HG03060 (cell line): ENCODE results near the gene OSBPL10.
A peak's percentile ranks its signal among the peaks of the same experiment; 100 is the strongest.

ENCODE experiments used
- ATAC-seq: cut with Tn5 transposase; IDR thresholded peaks from one replicate; pipeline ENCODE4 v1.9.1; 2021; ENCODE audit warnings: low read depth, moderate number of reproducible peaks; ENCODE audit not compliant: unreplicated experiment

Gene OSBPL10

GRCh38 chr3:31960793-31961431, 20.1 kb downstream of the OSBPL10 start:
- ATAC-seq, result no peak

DNA sequence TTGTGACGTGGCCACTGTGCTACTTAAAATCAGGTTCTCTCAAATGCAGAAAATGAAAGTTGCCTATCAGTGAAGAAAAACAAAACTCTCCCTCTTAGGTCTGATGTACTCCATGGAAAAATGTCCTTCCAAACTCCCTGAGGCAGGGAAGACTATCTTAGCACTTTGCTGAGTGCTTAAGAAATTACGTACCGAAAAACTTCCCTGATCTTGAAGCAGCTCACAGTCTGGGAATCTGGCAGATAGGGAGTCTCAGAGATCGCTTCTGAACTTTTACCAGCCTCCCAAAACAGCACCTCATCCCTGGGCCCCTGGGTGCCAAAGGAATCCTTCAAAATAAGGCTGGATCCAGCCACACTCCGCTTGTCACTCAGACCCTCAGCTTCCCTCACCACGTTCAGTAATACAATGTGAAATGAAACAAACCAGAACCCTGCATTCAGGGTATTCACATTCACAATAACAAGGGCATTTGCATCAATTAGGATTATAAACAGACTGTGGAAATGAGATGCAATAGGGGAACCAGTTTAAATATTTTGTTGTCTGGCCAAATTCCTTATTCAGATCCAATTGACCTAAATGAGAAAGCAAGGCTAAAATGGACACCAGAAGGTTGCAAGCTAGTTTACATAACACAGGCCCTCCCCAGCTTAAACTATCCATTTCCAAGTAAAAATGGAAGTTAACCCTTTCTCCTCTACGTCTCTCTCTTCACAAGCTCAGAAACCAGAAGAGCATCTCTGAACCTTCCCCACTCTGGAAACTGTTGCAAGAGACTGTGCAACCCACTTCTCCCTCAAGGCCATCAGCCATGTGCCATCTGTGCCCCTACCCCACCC, 20.9 kb downstream of the OSBPL10 start:
- no peak for ATAC-seq

DNA sequence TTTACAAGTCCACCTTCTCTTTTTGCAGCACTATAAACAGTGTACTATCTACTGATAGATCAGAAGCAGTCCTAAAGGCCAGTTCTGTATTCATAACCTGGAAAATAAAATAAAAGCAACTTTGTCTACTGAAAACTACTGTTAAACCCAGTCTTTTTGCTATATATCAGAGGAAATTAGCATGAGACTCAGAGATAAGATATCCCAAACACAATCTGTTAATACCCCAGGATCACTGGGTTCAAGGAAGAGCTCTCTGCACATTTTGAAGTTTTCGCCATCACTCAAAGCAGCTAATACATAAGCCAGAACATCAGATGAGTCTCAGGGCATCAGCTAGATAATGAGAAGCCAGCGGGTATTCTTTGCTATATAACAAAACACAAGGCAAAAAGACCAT, 21.8 kb downstream of the OSBPL10 start:
- ATAC-seq, result no peak

DNA sequence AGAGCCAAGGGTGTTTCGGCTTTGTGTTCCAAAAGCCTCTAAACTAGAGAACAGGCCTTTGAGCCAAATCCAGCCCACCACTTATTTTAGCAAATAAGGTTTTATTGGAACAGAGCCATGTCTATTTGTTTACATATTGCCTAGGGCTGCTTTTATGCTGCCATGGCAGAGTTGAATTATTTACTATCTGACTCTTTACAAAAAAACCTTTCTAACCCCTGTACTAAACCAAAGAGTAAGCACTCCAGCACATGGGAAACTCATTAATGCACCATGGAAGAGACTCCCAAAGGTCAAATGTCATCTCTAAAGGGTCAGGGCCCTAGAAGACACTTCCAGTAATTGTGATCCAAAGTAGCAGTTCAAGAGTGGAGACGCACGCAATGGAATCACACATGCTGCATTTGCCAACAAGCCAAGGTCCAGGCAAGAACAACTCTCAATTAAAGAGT, 22.3 kb downstream of the OSBPL10 start:
- no peak for ATAC-seq

DNA sequence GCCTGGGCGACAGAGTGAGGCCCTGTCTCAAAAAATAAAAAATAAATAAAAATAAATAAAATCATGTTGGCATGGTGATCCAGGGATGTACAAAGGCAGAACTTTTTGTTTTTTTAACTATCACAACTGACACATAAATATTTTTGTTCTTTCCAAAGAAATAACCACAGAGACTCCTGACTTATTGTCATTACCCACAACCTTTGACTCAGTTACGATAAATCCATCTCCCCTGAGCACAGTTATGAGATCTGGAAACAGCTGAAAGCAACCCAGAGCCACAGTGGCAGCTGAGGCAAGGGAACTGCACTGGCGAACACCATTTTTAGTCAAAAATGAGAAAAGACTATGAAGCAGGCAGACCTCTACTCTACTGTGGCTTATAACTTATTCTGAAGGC, 24.0 kb downstream of the OSBPL10 start:
- no peak for ATAC-seq

DNA sequence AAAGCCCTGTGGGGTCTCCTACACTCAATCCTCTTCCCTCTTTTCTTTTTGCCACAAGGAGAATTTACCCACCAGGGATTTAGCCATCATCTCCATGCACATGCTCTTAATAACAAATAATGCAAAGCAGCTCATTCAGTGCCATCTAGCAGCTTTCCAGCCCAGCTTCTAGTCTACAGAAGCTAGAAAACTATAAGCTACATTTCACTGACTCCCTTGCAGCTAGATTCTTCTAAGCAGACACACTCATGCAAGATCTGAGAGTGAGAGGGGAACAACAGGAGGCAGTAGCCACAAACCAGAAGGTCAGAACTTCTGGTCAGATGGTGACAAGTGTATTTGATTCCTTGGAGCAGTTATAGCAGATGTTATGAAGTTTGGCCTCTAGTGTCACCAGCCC, 25.5 kb downstream of the OSBPL10 start:
- no peak for ATAC-seq

GRCh38 chr3:31953636-31954035, 27.4 kb downstream of the OSBPL10 start:
- no peak for ATAC-seq

DNA sequence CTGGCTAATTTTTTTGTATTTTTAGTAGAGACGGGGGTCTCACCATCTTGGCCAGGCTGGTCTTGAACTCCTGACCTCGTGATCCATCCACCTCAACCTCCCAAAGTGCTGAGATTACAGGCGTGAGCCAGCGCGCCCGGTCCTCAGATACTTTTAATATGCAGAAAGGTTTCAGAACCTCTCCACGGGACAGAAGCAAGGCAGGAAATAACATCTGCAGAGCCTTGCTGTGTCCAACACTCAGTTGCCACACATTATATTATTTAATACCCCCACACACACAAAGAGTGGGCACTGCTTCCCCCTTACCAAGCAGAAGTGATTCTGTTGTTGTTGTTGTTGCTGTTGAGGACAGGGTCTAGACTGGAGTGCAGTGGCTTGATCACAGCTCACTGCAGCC, 28.0 kb downstream of the OSBPL10 start:
- no peak for ATAC-seq

DNA sequence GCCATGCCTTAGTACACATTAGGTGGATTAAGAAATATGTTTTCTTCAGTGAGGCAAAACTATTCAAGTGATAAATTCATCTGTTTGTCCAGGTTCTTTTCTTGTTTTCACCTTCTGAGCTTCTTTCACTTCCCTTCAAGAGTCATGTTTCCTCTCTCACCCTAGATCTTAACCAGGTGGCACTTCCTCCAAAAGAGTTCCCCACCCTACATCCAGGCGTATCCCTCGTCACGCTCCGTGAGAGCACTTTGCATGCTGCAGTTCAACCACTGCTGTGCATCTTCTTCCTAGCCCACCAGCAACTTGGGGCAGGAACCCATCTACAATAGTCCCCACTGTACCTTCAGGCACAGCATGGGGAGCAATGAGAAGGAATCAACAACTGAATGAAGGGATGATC, 28.9 kb downstream of the OSBPL10 start:
- ATAC-seq, result peak; percentile 74

DNA sequence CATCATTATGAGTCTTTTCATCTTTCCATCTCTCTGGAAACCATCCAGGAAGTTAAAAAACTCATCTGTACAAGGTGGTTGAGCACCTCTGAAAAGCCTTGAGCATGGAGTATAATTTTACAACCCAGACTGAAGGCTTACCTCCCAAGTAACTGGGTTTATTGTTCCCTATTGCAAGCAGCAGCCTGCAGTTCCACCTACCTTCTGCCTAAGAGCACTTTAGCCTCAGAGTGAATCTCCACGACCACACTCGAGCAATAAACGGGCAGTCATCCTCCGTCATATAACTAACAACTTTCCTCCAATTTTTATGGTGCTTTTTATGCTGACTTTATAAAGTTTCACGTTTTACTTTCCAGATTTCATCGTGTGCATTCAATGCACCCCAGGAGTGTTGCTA, 32.8 kb downstream of the OSBPL10 start:
- ATAC-seq, result no peak

GRCh38 chr3:31947671-31948091, 33.4 kb downstream of the OSBPL10 start:
- ATAC-seq, result no peak

- ATAC-seq, result no peak
Observed at GRCh38 chr3:31947162-31947561, 33.9 kb downstream of the OSBPL10 start.

DNA sequence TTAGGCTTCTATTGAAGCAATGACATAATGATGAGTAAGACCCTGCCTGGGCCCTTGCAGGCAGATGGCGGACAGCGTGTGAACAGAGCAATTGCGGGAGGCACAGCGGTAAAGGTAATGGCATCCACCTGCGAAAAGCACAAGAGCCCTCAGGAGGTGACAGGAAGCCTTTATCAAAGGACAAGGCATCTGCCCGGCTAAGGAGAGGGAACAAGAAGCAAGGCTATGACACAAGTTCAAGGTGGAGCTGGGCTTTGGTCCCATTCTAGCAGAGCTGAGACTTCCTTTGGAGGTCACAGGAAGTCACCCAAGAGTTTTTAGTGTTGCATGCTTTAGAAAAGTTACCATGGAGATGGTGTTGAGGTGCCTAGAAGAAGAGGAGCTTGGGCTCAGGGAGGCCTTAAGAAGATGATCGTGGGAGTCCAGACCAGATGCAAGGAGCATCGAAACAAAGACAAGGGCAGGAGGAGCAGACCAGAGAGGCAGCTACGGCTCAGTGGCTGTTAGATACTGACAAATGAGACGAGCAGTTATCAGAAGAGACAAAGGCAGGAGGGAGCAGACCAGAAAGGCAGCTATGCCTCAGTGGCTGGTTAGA, 34.5 kb downstream of the OSBPL10 start:
- no peak for ATAC-seq

DNA sequence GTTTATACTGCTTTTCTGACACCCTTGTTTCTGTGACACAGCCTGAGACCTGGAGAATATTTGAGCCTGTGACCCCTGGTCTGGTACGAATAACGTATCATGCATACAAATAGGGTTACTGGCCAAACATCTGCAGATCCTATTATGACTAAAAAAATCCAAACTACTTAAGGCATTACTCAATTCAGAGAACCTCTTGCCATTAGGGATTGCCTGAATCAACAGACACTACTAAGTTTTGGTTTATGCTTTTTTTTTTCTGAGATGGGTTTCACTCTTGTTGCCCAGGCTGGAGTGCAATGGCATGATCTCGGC, 35.4 kb downstream of the OSBPL10 start:
- no peak for ATAC-seq

GRCh38 chr3:31943041-31943440, 38.0 kb downstream of the OSBPL10 start:
- ATAC-seq, result no peak

- ATAC-seq, result no peak
Observed at GRCh38 chr3:31942446-31942845, 38.6 kb downstream of the OSBPL10 start.

DNA sequence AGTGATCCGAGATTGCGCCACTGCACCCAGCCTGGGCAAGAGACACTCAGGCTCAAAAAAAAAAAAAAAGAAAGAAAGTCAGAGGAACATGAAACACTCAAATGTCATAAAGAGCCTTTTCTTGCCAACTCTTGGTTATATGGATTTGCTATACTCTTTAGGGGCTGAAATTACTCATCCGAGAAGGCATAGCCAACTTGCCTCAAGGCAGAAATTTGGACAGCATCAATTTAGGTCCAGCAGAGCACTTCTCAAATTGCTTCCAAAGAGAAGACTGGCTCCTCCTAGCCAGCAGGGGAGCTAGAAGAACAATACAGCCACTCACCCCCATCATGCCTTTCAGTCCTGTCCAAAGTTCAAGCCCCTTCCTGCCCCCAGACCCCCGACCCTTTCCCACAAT, 43.8 kb downstream of the OSBPL10 start:
- no peak for ATAC-seq

DNA sequence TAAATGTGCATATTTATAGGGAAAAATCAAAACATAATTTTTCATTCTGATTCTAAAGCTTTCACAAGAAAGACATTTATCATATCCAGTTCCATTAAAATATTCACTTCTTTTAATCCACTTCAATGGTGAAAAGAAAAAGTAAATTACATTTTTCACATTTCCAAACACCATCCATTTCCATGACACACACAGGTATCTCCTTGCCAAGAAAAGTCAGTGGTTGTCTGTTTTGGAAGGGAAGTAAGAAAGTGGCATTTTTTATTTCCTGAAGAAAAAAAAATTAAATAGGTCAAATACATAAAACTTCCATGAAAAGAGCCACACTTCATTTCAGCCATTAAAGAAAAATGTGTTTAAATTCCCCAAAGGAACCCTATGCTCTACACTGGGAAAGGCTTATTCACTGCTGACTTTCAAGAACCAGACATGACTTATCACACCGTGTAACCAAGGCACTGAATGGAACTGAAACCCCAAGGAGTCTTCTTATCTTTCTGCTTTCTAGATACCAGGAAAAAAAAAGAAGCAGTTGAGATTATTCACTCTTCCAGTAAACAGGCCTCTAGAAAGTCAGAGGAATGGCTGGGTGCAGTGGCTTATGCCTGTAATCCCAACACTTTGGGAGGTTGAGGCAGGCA, 44.5 kb downstream of the OSBPL10 start:
- ATAC-seq, result no peak

GRCh38 chr3:31934866-31935265, 46.2 kb downstream of the OSBPL10 start:
- ATAC-seq, result no peak

- ATAC-seq, result no peak
Observed at GRCh38 chr3:31934018-31934417, 47.0 kb downstream of the OSBPL10 start.

GRCh38 chr3:31932990-31933389, 48.1 kb downstream of the OSBPL10 start:
- no peak for ATAC-seq
